Omental fat pad (tissue), 4 donors: ENCODE results near the gene GLRX2. TPM values are rescaled to one million over a fixed set of nuclear protein-coding genes. Genes with fewer than 3 reads are reported as not detected.

Experiments
- ATAC-seq: fragments of 150-250 bp; one replicate; pipeline ENCODE4 v1.9.1; 2016; ENCODE audit warnings: mild to moderate bottlenecking, moderate library complexity; ENCODE audit not compliant: low FRiP score
- DNase-seq: peaks from one replicate; pipeline ENCODE4 v3.0.0-alpha.2; 2019; ENCODE audit warnings: low spot score
- total RNA-seq, 4 donors: library from RNA; depleted of rRNA; stranded (reverse); fragments of >200 nt; gene quantifications; one replicate each; pipeline ENCODE4 v1.1.0, GENCODE V29; 2016
- TF ChIP-seq, protein P1 (sequence below), 3 donors: fragments of 450-650 bp; IDR thresholded peaks; one replicate each; pipeline ENCODE4 v1.5.1; 2016 to 2017; ENCODE audit warnings: antibody characterized with exemption in 3 of 3, mild to moderate bottlenecking in 3 of 3, moderate library complexity in 2 of 3

The GLRX2 gene
- total RNA-seq, 4 donors from 2014 or later: 6.1 to 12.6 (median 8.7) TPM

DNA sequence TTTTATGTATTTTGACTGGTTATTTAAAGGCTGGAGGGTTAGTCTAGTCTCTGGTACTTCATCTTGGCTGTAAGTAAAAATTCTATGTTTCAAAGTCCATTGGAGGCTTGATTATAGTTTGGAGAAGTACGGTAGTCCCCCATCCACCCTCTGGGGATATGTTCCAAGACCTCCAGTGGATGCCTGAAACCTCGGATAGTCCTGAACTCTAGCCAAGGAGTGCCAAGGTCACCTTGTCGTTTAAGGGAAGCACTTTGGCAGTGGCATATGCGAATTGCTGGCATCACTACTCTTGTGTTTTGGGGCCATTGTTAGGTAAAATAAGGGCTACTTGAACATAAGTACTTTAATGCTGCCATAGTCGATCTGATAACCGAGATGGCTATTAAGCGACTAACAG is 35.0 kb upstream of the GLRX2 start:
- ATAC-seq: no peak
- TF ChIP-seq, protein P1, sequence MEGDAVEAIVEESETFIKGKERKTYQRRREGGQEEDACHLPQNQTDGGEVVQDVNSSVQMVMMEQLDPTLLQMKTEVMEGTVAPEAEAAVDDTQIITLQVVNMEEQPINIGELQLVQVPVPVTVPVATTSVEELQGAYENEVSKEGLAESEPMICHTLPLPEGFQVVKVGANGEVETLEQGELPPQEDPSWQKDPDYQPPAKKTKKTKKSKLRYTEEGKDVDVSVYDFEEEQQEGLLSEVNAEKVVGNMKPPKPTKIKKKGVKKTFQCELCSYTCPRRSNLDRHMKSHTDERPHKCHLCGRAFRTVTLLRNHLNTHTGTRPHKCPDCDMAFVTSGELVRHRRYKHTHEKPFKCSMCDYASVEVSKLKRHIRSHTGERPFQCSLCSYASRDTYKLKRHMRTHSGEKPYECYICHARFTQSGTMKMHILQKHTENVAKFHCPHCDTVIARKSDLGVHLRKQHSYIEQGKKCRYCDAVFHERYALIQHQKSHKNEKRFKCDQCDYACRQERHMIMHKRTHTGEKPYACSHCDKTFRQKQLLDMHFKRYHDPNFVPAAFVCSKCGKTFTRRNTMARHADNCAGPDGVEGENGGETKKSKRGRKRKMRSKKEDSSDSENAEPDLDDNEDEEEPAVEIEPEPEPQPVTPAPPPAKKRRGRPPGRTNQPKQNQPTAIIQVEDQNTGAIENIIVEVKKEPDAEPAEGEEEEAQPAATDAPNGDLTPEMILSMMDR (IDR thresholded peaks at IDR 0.05): no peak

DNA sequence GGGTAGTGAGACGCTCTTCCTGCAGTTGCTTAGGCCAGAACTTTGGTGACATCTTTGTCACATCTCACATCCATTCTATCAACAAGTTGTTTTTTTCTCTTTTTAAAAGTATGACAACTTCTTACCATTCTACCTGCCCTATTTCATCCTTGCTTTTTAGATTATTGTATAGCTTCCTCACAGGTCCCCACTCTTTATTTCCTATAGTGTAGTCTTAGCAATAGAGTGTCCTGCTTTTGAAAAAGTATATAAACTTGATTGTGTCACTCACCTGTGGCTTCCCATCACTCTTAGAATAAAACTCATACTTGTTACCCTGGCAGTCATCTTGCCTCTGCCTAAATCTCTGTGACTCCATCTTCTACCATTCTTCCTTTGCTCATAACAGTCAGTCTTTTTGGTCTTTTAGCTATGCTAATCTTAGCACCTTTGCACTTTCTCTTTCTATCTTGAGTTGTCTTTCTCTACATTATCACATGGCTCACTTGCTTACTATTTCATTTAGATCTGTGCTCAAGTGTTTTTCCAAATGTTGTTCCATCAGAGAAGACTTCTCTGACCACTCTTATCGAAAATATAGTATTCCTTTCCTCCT is 26.1 kb upstream of the GLRX2 start:
- ATAC-seq (no peak), DNase-seq (no peak)
- TF ChIP-seq, protein P1 (IDR thresholded peaks at IDR 0.05): no peak

More for the DNA sequence above, 35.0 kb upstream of the GLRX2 start:
- DNase-seq: no peak

GRCh38 chr1:193125369-193125768 is 20.2 kb upstream of the GLRX2 start:
- DNase-seq (no peak), ATAC-seq (no peak)
- TF ChIP-seq, protein P1 (IDR thresholded peaks at IDR 0.05): no peak

- TF ChIP-seq, protein P1 (IDR thresholded peaks at IDR 0.05): no peak
- DNase-seq (no peak), ATAC-seq (no peak)
Measured at GRCh38 chr1:193123751-193124150, 18.5 kb upstream of the GLRX2 start.

DNA sequence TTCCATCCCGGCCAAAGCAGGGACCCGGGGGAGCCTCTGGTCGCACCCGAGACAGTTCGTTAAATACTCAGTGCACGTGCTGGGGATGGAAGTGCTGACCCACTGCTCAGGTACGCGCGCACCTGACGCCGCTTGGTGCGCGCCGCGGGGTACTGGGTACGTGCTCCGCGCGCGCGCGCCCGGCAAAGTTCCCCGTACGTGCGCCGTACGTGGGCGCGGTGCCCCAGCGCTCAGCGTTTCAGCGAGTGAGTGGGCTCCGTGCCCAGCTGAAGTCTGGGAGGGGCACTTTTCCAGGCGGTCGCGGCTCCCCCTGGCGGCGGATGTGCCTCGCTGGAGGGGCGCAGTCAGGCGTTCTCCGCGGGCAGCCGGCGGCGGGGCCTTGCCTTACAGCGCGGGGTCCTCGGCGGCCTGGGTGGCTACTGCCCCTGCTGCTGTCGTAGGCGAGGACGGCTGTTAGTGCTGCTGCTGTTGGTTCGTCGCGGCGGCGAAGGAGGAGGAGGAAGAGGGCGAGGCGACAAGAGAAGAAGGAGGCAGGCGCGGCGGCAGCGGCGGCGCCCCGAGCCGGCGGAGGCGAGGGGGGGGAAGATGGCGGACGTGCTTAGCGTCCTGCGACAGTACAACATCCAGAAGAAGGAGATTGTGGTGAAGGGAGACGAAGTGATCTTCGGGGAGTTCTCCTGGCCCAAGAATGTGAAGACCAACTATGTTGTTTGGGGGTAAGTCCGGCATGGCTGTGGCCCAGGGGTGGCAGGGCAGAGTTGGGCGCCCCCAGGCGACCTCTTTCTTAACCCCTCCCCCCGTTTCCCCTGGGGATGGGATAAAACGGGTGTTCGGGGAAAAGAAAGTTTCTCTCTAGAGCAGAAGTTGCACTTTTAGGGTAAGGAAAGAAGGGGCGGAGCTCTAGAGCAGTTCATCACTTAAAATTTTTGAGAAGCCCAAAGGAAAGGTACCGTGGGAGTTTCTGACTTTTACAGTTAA is 16.7 kb upstream of the GLRX2 start, which contains the start of gene CDC73:
Gene CDC73 (plus strand): TSS at position 416 of the 978 bp plus-strand sequence. CDS start 170 bp downstream, at position 586.
- peak; percentile 89 for DNase-seq
- ATAC-seq: peak; percentile 99
- TF ChIP-seq, protein P1 (IDR thresholded peaks at IDR 0.05): peak in 2 of 3 donors; percentile 87 to 97

- TF ChIP-seq, protein P1 (IDR thresholded peaks at IDR 0.05): no peak
- no peak for ATAC-seq
- DNase-seq: no peak
Measured at GRCh38 chr1:193120604-193121166, 15.5 kb upstream of the GLRX2 start.
